ENCODE results near the gene RELN.

GRCh38 chr7:103803631-103804030 lies 185.8 kb downstream of the RELN start:
- TF ChIP-seq CTCF (conservative IDR thresholded peaks at IDR 0.05; ENCODE audit: low read depth, low read length), result no peak
- TF ChIP-seq EZH2 (IDR thresholded peaks at IDR 0.05; ENCODE audit: low read length, unreplicated experiment), result no peak
